IPS-18a (cell line): ENCODE data around the gene SETD3.

Experiments used
- H3K27ac ChIP-seq: one replicate; pipeline ENCODE4 v1.5.1; 2013; ENCODE audit warnings: low read length
- H3K27me3 ChIP-seq: one replicate; pipeline ENCODE4 v1.6.1; 2013; ENCODE audit warnings: mild to moderate bottlenecking, low read length; ENCODE audit not compliant: control insufficient read depth, insufficient read depth
- H3K36me3 ChIP-seq: one replicate; pipeline ENCODE4 v1.6.1; 2013; ENCODE audit warnings: low read depth, low read length; ENCODE audit not compliant: control insufficient read depth
- H3K4me1 ChIP-seq: one replicate; pipeline ENCODE4 v1.6.1; 2013; ENCODE audit warnings: low read depth, low read length; ENCODE audit not compliant: control insufficient read depth
- H3K4me3 ChIP-seq: one replicate; pipeline ENCODE4 v1.5.1; 2013; ENCODE audit warnings: low read length
- H3K9ac ChIP-seq: one replicate; pipeline ENCODE4 v1.6.1; 2013; ENCODE audit warnings: mild to moderate bottlenecking, low read length, moderate library complexity
- H3K9me3 ChIP-seq: one replicate; pipeline ENCODE4 v1.6.1; 2013; ENCODE audit warnings: low read depth, low read length; ENCODE audit not compliant: control insufficient read depth

Gene SETD3

GRCh38 chr14:99394602-99395156 lies 86.0 kb downstream of the SETD3 start:
- Histone ChIP-seq H3K4me1 (peaks cover 15% of the 10 kb centered on the region), H3K9ac (no peak overlapping the region), H3K4me3 (no peak overlapping the region), H3K27me3 (no peaks in the 10 kb centered on the region), H3K9me3 (no peaks in the 10 kb centered on the region), H3K27ac (no peak overlapping the region), H3K36me3 (peaks cover 14% of the 10 kb centered on the region)

- no peak overlapping the region for H3K9ac ChIP-seq
- peaks cover 15% of the 10 kb centered on the region for H3K4me1 ChIP-seq
- H3K9me3 ChIP-seq: no peaks in the 10 kb centered on the region
- H3K27ac ChIP-seq: no peak overlapping the region
- no peaks in the 10 kb centered on the region for H3K27me3 ChIP-seq
- peaks cover 2% of the 10 kb centered on the region for H3K36me3 ChIP-seq
- no peak overlapping the region for H3K4me3 ChIP-seq
Measured at GRCh38 chr14:99393059-99393655, 87.5 kb downstream of the SETD3 start.

- H3K27me3 ChIP-seq: no peaks in the 10 kb centered on the region
Measured at GRCh38 chr14:99391671-99392070, 89.0 kb downstream of the SETD3 start.

GRCh38 chr14:99389174-99389826 lies 91.4 kb downstream of the SETD3 start:
- Histone ChIP-seq H3K9me3 (no peaks in the 10 kb centered on the region), H3K36me3 (no peaks in the 10 kb centered on the region), H3K4me3 (no peak overlapping the region), H3K9ac (no peak overlapping the region), H3K27ac (no peak overlapping the region), H3K27me3 (no peaks in the 10 kb centered on the region), H3K4me1 (peaks cover 8% of the 10 kb centered on the region)

More at GRCh38 chr14:99391671-99392070, 89.0 kb downstream of the SETD3 start:
- Histone ChIP-seq H3K9me3 (no peaks in the 10 kb centered on the region), H3K4me1 (peaks cover 15% of the 10 kb centered on the region), H3K4me3 (no peak overlapping the region), H3K9ac (no peak overlapping the region), H3K27ac (no peak overlapping the region), H3K36me3 (no peaks in the 10 kb centered on the region)

GRCh38 chr14:99388286-99388685 lies 92.4 kb downstream of the SETD3 start:
- Histone ChIP-seq H3K9ac (no peak overlapping the region), H3K4me3 (no peak overlapping the region), H3K4me1 (peaks cover 9% of the 10 kb centered on the region), H3K36me3 (no peaks in the 10 kb centered on the region), H3K27me3 (no peaks in the 10 kb centered on the region), H3K27ac (no peak overlapping the region), H3K9me3 (no peaks in the 10 kb centered on the region)

GRCh38 chr14:99387880-99388279 lies 92.8 kb downstream of the SETD3 start:
- Histone ChIP-seq H3K27me3 (no peaks in the 10 kb centered on the region), H3K27ac (no peak overlapping the region), H3K9me3 (no peaks in the 10 kb centered on the region), H3K36me3 (no peaks in the 10 kb centered on the region), H3K9ac (no peak overlapping the region), H3K4me3 (no peak overlapping the region), H3K4me1 (peaks cover 9% of the 10 kb centered on the region)

GRCh38 chr14:99384450-99385417 lies 95.9 kb downstream of the SETD3 start:
- Histone ChIP-seq H3K9ac (no peak overlapping the region), H3K36me3 (no peaks in the 10 kb centered on the region), H3K9me3 (no peaks in the 10 kb centered on the region), H3K27ac (no peak overlapping the region), H3K4me3 (no peak overlapping the region), H3K4me1 (peaks cover 9% of the 10 kb centered on the region), H3K27me3 (no peaks in the 10 kb centered on the region)

- Histone ChIP-seq H3K36me3 (no peaks in the 10 kb centered on the region), H3K27ac (no peak overlapping the region), H3K27me3 (no peaks in the 10 kb centered on the region), H3K9ac (no peak overlapping the region), H3K9me3 (no peaks in the 10 kb centered on the region), H3K4me1 (peaks cover 9% of the 10 kb centered on the region), H3K4me3 (no peak overlapping the region)
Measured at GRCh38 chr14:99383472-99384449, 96.9 kb downstream of the SETD3 start.

GRCh38 chr14:99382781-99383471 lies 97.7 kb downstream of the SETD3 start:
- Histone ChIP-seq H3K36me3 (no peaks in the 10 kb centered on the region), H3K4me1 (peaks cover 9% of the 10 kb centered on the region), H3K9ac (no peak overlapping the region), H3K27ac (no peak overlapping the region), H3K4me3 (no peak overlapping the region), H3K9me3 (no peaks in the 10 kb centered on the region), H3K27me3 (no peaks in the 10 kb centered on the region)

- no peak overlapping the region for H3K27ac ChIP-seq
- no peak overlapping the region for H3K4me3 ChIP-seq
- H3K36me3 ChIP-seq: no peaks in the 10 kb centered on the region
- no peak overlapping the region for H3K9ac ChIP-seq
- no peaks in the 10 kb centered on the region for H3K27me3 ChIP-seq
- H3K4me1 ChIP-seq: peaks cover 9% of the 10 kb centered on the region
- no peaks in the 10 kb centered on the region for H3K9me3 ChIP-seq
Measured at GRCh38 chr14:99382071-99382470, 98.6 kb downstream of the SETD3 start.
